ENCODE results near the gene ARL6IP1.

The ARL6IP1 gene

GRCh38 chr16:18809165-18809564 lies 7.8 kb upstream of the ARL6IP1 start:
- H3K4me1 Mint-ChIP-seq, result peaks cover under 1% of the 10 kb centered on the region
- H3K4me3 Mint-ChIP-seq, result no peak overlapping the region
- ATAC-seq (ENCODE audit: low read depth), result no peak
- DNase-seq (ENCODE audit: low spot score in 2 of 2), result no peak
- H3K27ac Mint-ChIP-seq, result no peak overlapping the region
- no peaks in the 10 kb centered on the region for H3K27me3 Mint-ChIP-seq
- no peaks in the 10 kb centered on the region for H3K9me3 Mint-ChIP-seq
- peaks cover 33% of the 10 kb centered on the region for H3K36me3 Mint-ChIP-seq

DNA sequence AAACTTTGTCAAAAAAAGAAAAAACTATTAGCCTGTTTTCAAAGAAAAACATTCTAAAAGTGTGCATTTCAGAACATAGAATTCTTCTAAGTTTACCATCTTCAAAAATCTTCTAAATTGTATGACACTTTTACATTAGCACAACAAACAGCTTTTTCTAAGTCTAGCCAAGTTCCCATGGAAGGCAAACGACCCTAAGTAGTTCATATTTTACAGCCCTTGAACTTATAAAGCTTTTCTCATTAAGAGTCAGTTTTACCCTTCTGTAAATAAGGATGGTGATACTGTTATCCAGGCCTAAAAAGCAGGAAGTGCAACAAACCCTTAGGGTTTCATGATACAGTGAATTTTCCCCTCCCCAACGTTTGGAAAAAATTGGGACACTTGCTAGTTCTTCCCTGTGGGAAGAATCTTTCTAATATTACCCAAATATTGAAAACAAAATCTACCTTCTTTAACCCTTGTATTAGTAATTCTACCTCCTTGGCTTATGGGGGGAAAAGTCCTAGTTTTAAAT lies 4.0 kb upstream of the ARL6IP1 start:
- peak overlapping the region; percentile 55 for H3K27ac Mint-ChIP-seq
- ATAC-seq (ENCODE audit: low read depth) (no peak), DNase-seq (ENCODE audit: low spot score in 2 of 2) (no peak)
- H3K9me3 Mint-ChIP-seq, result no peaks in the 10 kb centered on the region
- H3K4me1 Mint-ChIP-seq, result peaks cover 7% of the 10 kb centered on the region
- no peak overlapping the region for H3K4me3 Mint-ChIP-seq
- H3K27me3 Mint-ChIP-seq, result no peaks in the 10 kb centered on the region
- peaks cover 15% of the 10 kb centered on the region for H3K36me3 Mint-ChIP-seq

GRCh38 chr16:18804540-18804939 lies 3.2 kb upstream of the ARL6IP1 start:
- H3K4me3 Mint-ChIP-seq, result no peak overlapping the region

DNA sequence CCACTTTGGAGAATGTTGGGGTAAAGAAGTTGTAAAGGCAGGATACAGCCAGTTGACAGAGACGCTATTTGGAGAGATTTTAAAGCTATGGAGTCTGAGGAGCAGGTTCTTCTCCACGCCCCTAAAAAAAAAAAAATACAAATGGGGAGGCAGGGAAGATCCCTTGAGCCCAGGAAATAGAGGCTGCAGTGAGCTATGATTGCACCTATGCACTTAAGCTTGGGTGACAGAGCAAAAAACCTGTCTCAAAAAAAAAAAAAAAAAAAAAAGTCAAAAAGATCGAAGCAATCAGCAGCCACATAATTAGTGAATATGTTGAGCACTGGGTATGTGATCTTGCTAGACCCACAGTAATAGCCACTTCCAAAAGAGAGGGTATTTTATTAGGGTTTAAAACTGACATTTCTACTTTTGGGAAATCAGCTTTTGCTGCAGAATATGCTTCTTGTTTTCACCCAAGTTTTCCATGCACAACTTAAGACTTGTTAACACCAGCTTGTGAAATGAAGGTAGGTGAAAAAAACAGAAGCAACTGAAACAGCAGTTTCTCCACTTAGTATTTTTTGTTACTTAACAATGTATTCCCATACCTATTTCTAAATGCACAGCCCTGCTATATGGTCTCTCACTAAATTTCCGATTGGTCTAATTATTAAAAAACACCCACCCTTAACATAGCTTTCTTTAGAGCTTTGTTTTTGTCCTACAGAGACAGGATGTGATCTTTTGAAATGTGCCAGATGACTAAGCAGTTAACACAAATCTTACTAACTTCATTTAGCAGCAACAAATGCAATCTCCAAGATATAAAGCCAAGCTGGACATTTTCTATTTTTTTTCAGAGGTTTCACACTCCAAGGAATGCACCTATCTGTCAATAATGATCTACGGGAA lies 2.5 kb upstream of the ARL6IP1 start:
- DNase-seq (ENCODE audit: low spot score in 2 of 2) (no peak), ATAC-seq (ENCODE audit: low read depth) (no peak)
- Mint-ChIP-seq H3K36me3 (peaks cover 5% of the 10 kb centered on the region), H3K27ac (no peak overlapping the region), H3K9me3 (no peaks in the 10 kb centered on the region), H3K4me3 (no peak overlapping the region), H3K27me3 (no peaks in the 10 kb centered on the region), H3K4me1 (peaks cover 15% of the 10 kb centered on the region)

More at GRCh38 chr16:18804540-18804939, 3.2 kb upstream of the ARL6IP1 start:
- H3K27ac Mint-ChIP-seq, result peak overlapping the region; percentile 55
- H3K9me3 Mint-ChIP-seq, result no peaks in the 10 kb centered on the region
- H3K4me1 Mint-ChIP-seq, result peaks cover 15% of the 10 kb centered on the region
- ATAC-seq (ENCODE audit: low read depth) (no peak), DNase-seq (ENCODE audit: low spot score in 2 of 2) (no peak)
- no peaks in the 10 kb centered on the region for H3K27me3 Mint-ChIP-seq
- H3K36me3 Mint-ChIP-seq, result peaks cover 12% of the 10 kb centered on the region

GRCh38 chr16:18802767-18803343 lies 1.5 kb upstream of the ARL6IP1 start:
- ATAC-seq (ENCODE audit: low read depth) (no peak), DNase-seq (ENCODE audit: low spot score in 2 of 2) (no peak)
- peaks cover 15% of the 10 kb centered on the region for H3K4me1 Mint-ChIP-seq
- H3K27me3 Mint-ChIP-seq, result no peaks in the 10 kb centered on the region
- peak overlapping the region; percentile 81 for H3K4me3 Mint-ChIP-seq
- H3K27ac Mint-ChIP-seq, result no peak overlapping the region
- H3K36me3 Mint-ChIP-seq, result peaks cover 2% of the 10 kb centered on the region
- no peaks in the 10 kb centered on the region for H3K9me3 Mint-ChIP-seq

- Mint-ChIP-seq H3K27me3 (no peaks in the 10 kb centered on the region), H3K4me1 (peaks cover 15% of the 10 kb centered on the region), H3K27ac (peak overlapping the region; percentile 90), H3K9me3 (no peaks in the 10 kb centered on the region), H3K4me3 (peak overlapping the region; percentile 81), H3K36me3 (peaks cover 4% of the 10 kb centered on the region)
- ATAC-seq (ENCODE audit: low read depth) (no peak), DNase-seq (ENCODE audit: low spot score in 2 of 2) (no peak)
Measured at GRCh38 chr16:18800775-18801144, 589 bp downstream of the ARL6IP1 start.

DNA sequence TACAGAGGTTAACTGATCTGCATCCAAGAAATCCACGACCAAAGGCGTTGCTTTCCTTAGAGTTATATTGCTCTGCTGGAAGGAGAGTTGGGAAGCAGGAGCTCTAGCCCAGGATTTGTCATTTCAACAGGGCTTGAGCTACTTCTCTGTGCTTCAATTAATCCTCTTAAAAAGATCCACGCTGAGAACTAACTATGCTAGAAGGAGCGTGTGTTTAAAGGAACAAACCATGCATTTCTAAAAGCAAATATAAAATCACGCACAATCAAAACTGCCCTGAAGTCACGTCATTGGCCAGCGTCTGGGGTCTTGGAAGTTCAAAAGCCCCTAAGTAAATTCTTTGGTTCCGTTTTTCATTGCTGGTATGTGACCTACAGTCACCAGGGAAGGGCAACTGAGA lies 1.1 kb downstream of the ARL6IP1 start:
- H3K9me3 Mint-ChIP-seq, result no peaks in the 10 kb centered on the region
- H3K4me3 Mint-ChIP-seq, result peak overlapping the region; percentile 81
- no peaks in the 10 kb centered on the region for H3K27me3 Mint-ChIP-seq
- H3K36me3 Mint-ChIP-seq, result peaks cover 4% of the 10 kb centered on the region
- peaks cover 15% of the 10 kb centered on the region for H3K4me1 Mint-ChIP-seq
- DNase-seq (ENCODE audit: low spot score in 2 of 2) (no peak), ATAC-seq (ENCODE audit: low read depth) (no peak)
- peak overlapping the region; percentile 90 for H3K27ac Mint-ChIP-seq

GRCh38 chr16:18799500-18799899 lies 1.8 kb downstream of the ARL6IP1 start:
- Mint-ChIP-seq H3K27ac (no peak overlapping the region), H3K4me3 (peak overlapping the region; percentile 81), H3K4me1 (peaks cover 15% of the 10 kb centered on the region), H3K36me3 (peaks cover 6% of the 10 kb centered on the region), H3K27me3 (no peaks in the 10 kb centered on the region), H3K9me3 (no peaks in the 10 kb centered on the region)
- no peak for ATAC-seq (ENCODE audit: low read depth)
- DNase-seq (ENCODE audit: low spot score in 2 of 2), result no peak

DNA sequence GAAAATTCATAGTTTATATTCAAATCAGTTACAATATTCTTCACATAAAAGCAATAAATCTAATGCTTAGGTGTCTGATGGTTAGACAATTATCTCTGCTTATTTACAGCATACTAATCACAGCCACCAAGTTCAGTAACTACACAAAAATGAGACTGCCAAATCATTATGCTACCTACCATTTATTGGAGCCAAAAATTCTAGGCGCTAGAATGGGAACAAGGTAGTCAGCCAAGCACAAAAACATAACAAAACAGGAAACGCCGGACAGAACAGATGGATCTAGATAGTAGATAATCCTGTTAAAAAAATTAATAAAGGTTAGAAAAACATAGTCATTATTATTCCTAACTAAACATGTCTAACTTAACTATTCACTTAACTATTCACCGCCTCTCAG lies 3.6 kb downstream of the ARL6IP1 start:
- H3K4me3 Mint-ChIP-seq, result no peak overlapping the region
- H3K27ac Mint-ChIP-seq, result no peak overlapping the region
- DNase-seq (ENCODE audit: low spot score in 2 of 2) (no peak), ATAC-seq (ENCODE audit: low read depth) (no peak)
- H3K27me3 Mint-ChIP-seq, result no peaks in the 10 kb centered on the region
- H3K4me1 Mint-ChIP-seq, result peaks cover 13% of the 10 kb centered on the region
- H3K36me3 Mint-ChIP-seq, result peaks cover 14% of the 10 kb centered on the region
- no peaks in the 10 kb centered on the region for H3K9me3 Mint-ChIP-seq

GRCh38 chr16:18796377-18796776 lies 5.0 kb downstream of the ARL6IP1 start:
- Mint-ChIP-seq H3K4me3 (no peak overlapping the region), H3K27ac (no peak overlapping the region), H3K27me3 (no peaks in the 10 kb centered on the region), H3K4me1 (peaks cover 13% of the 10 kb centered on the region), H3K36me3 (peaks cover 16% of the 10 kb centered on the region), H3K9me3 (no peaks in the 10 kb centered on the region)
- ATAC-seq (ENCODE audit: low read depth) (no peak), DNase-seq (ENCODE audit: low spot score in 2 of 2) (no peak)

DNA sequence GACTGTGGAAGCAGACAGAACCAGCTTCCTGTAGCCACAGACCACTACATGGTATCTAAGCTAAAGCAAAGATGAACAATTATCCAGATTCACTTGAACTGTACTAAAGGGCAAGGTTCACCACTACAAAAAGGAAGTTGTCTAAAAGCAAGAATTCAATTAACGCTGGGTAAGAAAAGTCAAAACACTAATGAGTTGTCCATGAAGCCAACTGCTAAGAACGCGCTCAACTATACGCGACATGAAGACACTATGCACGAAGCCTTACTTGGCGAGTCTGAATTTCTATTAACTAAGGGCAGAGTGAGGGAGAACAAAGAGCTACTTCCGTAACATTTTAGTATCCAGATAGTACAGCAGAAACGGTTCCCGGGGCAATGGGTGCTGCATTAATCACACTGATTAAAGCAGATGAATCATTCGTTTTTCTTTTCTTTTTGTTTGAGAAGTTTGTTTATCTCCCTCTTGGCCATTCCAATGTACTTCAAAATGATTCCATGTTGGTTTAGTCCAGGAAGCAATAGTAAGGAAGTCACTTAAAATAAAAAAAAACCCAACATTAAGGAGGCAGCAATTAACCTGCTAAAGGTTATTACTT lies 8.4 kb downstream of the ARL6IP1 start:
- peaks cover 19% of the 10 kb centered on the region for H3K4me1 Mint-ChIP-seq
- H3K27ac Mint-ChIP-seq, result no peak overlapping the region
- no peak for DNase-seq (ENCODE audit: low spot score in 2 of 2)
- H3K36me3 Mint-ChIP-seq, result peaks cover 29% of the 10 kb centered on the region
- no peaks in the 10 kb centered on the region for H3K27me3 Mint-ChIP-seq
- H3K4me3 Mint-ChIP-seq, result no peak overlapping the region
- no peak for ATAC-seq (ENCODE audit: low read depth)
- H3K9me3 Mint-ChIP-seq, result no peaks in the 10 kb centered on the region

DNA sequence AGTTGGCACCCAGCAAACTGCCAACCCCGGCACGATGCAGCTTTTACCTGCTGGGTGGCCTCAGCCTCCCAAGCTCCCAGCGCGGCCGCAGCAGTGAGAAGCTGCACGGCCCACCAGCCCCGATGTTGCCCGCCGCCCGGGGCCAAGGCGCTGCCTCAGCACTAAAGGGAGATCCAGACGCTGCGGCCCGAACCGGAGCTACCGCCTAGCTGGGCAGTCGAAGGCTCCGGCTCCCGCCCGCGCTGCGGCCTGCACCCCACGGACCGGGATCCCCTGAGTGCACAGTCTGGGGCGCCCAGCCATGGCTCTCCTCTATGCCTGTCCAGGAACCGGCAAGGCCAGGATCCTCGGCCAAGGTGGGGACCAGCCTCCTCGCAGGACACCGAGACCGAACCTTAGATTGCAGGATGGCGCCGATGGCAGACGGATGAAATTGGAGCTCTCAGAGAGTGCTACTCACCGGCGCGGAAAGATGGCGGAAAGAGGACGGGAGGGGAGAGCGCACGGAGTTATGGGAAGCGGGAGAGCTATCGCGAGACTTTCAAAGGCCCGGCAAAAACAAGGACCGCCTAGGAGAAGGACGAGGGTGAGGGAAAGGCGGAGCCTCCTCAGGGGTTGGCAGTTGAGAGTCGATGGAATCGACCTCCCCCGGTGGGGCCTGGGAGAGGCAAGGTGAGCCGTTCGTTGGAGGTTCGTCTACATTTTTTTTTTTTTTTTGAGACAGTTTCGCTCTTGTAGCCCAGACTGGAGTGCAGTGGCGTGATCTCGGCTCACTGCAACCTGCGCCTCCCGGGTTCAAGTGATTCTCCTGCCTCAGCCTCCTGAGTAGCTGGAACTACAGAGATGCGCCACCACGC lies 11.3 kb downstream of the ARL6IP1 start, which contains the start of gene RPS15A:
Gene RPS15A, minus strand, starts transcription at position 485 of the 857 bp plus-strand sequence. CDS start 1,221 bp downstream, outside the sequence.
- Mint-ChIP-seq H3K4me1 (peaks cover 38% of the 10 kb centered on the region), H3K36me3 (peaks cover 44% of the 10 kb centered on the region), H3K4me3 (peak within 1 kb of the TSS; percentile 97), H3K27me3 (no peaks in the 10 kb centered on the region), H3K27ac (peak within 1 kb of the TSS; percentile 95), H3K9me3 (no peaks in the 10 kb centered on the region)
- DNase-seq (ENCODE audit: low spot score in 2 of 2), result peak; percentile 86 to 89
- peak; percentile 95 for ATAC-seq (ENCODE audit: low read depth)

GRCh38 chr16:18789515-18789849 lies 11.9 kb downstream of the ARL6IP1 start:
- H3K27me3 Mint-ChIP-seq, result no peaks in the 10 kb centered on the region
- H3K36me3 Mint-ChIP-seq, result peaks cover 46% of the 10 kb centered on the region
- DNase-seq (ENCODE audit: low spot score in 2 of 2) (no peak), ATAC-seq (ENCODE audit: low read depth) (no peak)
- H3K4me1 Mint-ChIP-seq, result peaks cover 42% of the 10 kb centered on the region
- peak overlapping the region; percentile 97 for H3K4me3 Mint-ChIP-seq
- peak overlapping the region; percentile 95 for H3K27ac Mint-ChIP-seq
- no peaks in the 10 kb centered on the region for H3K9me3 Mint-ChIP-seq
